ENCODE measurements around the gene PDE1C.

GRCh38 chr7:31940167-31940566 is 130.0 kb downstream of the PDE1C start:
- TF ChIP-seq CTCF (conservative IDR thresholded peaks at IDR 0.05; ENCODE audit: low read depth, low read length) (no peak), EZH2 (IDR thresholded peaks at IDR 0.05; ENCODE audit: low read length, unreplicated experiment) (no peak)
